OCI-LY3 (cell line): ENCODE data around the gene SAP130.

ENCODE experiments used
- CTCF ChIP-seq: fragments of 200-600, 300-600 bp; sonication (generic); IDR thresholded peaks from 2 replicates; pipeline ENCODE4 v1.5.1; 2014; ENCODE audit warnings: antibody characterized with exemption, low read length, low read depth
- EZH2phosphoT487 ChIP-seq: fragments of 200-600 bp; shearing (Covaris generic); IDR thresholded peaks from 2 replicates; pipeline ENCODE4 v1.6.1; 2018; ENCODE audit warnings: antibody characterized with exemption, mixed run types, low read depth

- TF ChIP-seq CTCF: no peak
- TF ChIP-seq EZH2phosphoT487: no peak
Measured at GRCh38 chr2:127911737-127912136, 116.1 kb downstream of the SAP130 start.
